Muscle layer of duodenum (tissue), 2 donors: Measurements from ENCODE around the gene PCBP3.

ENCODE experiments used
- H3K27ac ChIP-seq: one replicate; pipeline ENCODE4 v1.7.0; 2013; ENCODE audit warnings: mild to moderate bottlenecking, low read length
- H3K27me3 ChIP-seq: one replicate; pipeline ENCODE4 v1.7.0; 2013; ENCODE audit warnings: low read depth, mild to moderate bottlenecking, control low read depth, low read length
- H3K36me3 ChIP-seq, 2 donors: one replicate each; pipeline ENCODE4 v1.7.0; 2013; ENCODE audit warnings: low read length in 2 of 2, control low read depth in 1 of 2, mild to moderate bottlenecking in 1 of 2; ENCODE audit not compliant: insufficient read depth in 2 of 2, control insufficient read depth in 1 of 2
- H3K4me1 ChIP-seq, 2 donors: one replicate each; pipeline ENCODE4 v1.7.0; 2013; ENCODE audit warnings: low read length in 2 of 2, mild to moderate bottlenecking in 2 of 2, control low read depth in 1 of 2, moderate library complexity in 1 of 2; ENCODE audit not compliant: insufficient read depth in 2 of 2, control insufficient read depth in 1 of 2
- H3K4me3 ChIP-seq, 2 donors: one replicate each; pipeline ENCODE4 v1.7.0; 2013; ENCODE audit warnings: low read length in 2 of 2, low read depth in 1 of 2, mild to moderate bottlenecking in 1 of 2
- H3K9me3 ChIP-seq, 2 donors: one replicate each; pipeline ENCODE4 v1.7.0; 2013; ENCODE audit warnings: low read length in 2 of 2, control low read depth in 1 of 2, mild to moderate bottlenecking in 1 of 2; ENCODE audit not compliant: control insufficient read depth in 1 of 2
- donor health status: healthy.

Gene PCBP3

GRCh38 chr21:45767071-45768006, 123.8 kb downstream of the PCBP3 start:
- H3K27me3 ChIP-seq: no peaks in the 10 kb centered on the region

GRCh38 chr21:45768011-45768739, 124.7 kb downstream of the PCBP3 start:
- Histone ChIP-seq H3K36me3 (no peaks in the 10 kb centered on the region), H3K4me3 (no peak overlapping the region), H3K27me3 (no peaks in the 10 kb centered on the region), H3K9me3 (no peaks in the 10 kb centered on the region), H3K4me1 (peaks cover 0 to 3% of the 10 kb centered on the region in 2 donors), H3K27ac (no peak overlapping the region)

More at GRCh38 chr21:45767071-45768006, 123.8 kb downstream of the PCBP3 start:
- no peaks in the 10 kb centered on the region for H3K36me3 ChIP-seq
- no peak overlapping the region for H3K4me3 ChIP-seq
- no peaks in the 10 kb centered on the region for H3K9me3 ChIP-seq
- H3K27ac ChIP-seq: no peak overlapping the region
- peaks cover 0 to 3% of the 10 kb centered on the region in 2 donors for H3K4me1 ChIP-seq

GRCh38 chr21:45768740-45769048, 125.2 kb downstream of the PCBP3 start:
- Histone ChIP-seq H3K4me1 (peaks cover 0 to 3% of the 10 kb centered on the region in 2 donors), H3K36me3 (no peaks in the 10 kb centered on the region), H3K27me3 (no peaks in the 10 kb centered on the region), H3K27ac (no peak overlapping the region), H3K9me3 (peaks cover 0 to 5% of the 10 kb centered on the region in 2 donors), H3K4me3 (no peak overlapping the region)

GRCh38 chr21:45769294-45769693, 125.8 kb downstream of the PCBP3 start:
- Histone ChIP-seq H3K9me3 (peaks cover 0 to 5% of the 10 kb centered on the region in 2 donors), H3K27ac (no peak overlapping the region)

GRCh38 chr21:45769896-45770295, 126.4 kb downstream of the PCBP3 start:
- no peaks in the 10 kb centered on the region for H3K27me3 ChIP-seq
- H3K36me3 ChIP-seq: no peaks in the 10 kb centered on the region
- peaks cover 0 to 3% of the 10 kb centered on the region in 2 donors for H3K4me1 ChIP-seq
- no peak overlapping the region for H3K27ac ChIP-seq
- H3K9me3 ChIP-seq: peaks cover 0 to 5% of the 10 kb centered on the region in 2 donors
- H3K4me3 ChIP-seq: no peak overlapping the region

More at GRCh38 chr21:45769294-45769693, 125.8 kb downstream of the PCBP3 start:
- H3K4me3 ChIP-seq: no peak overlapping the region
- peaks cover 0 to 3% of the 10 kb centered on the region in 2 donors for H3K4me1 ChIP-seq
- H3K27me3 ChIP-seq: no peaks in the 10 kb centered on the region
- no peaks in the 10 kb centered on the region for H3K36me3 ChIP-seq

GRCh38 chr21:45772180-45772579, 128.7 kb downstream of the PCBP3 start:
- Histone ChIP-seq H3K27me3 (no peaks in the 10 kb centered on the region), H3K9me3 (peaks cover 0 to 11% of the 10 kb centered on the region in 2 donors), H3K36me3 (no peaks in the 10 kb centered on the region), H3K27ac (no peak overlapping the region), H3K4me1 (peaks cover 0 to 3% of the 10 kb centered on the region in 2 donors), H3K4me3 (no peak overlapping the region)

- no peaks in the 10 kb centered on the region for H3K36me3 ChIP-seq
- H3K4me3 ChIP-seq: no peak overlapping the region
- H3K9me3 ChIP-seq: peaks cover 0 to 15% of the 10 kb centered on the region in 2 donors
- H3K4me1 ChIP-seq: no peaks in the 10 kb centered on the region
- no peaks in the 10 kb centered on the region for H3K27me3 ChIP-seq
- no peak overlapping the region for H3K27ac ChIP-seq
These were observed 130.8 kb downstream of the PCBP3 start for GRCh38 chr21:45774291-45774690.

- peaks cover 0 to 15% of the 10 kb centered on the region in 2 donors for H3K9me3 ChIP-seq
- no peaks in the 10 kb centered on the region for H3K4me1 ChIP-seq
- H3K27me3 ChIP-seq: no peaks in the 10 kb centered on the region
- no peak overlapping the region for H3K4me3 ChIP-seq
- no peaks in the 10 kb centered on the region for H3K36me3 ChIP-seq
- no peak overlapping the region for H3K27ac ChIP-seq
These were observed 133.4 kb downstream of the PCBP3 start for GRCh38 chr21:45776971-45777370.

- H3K4me1 ChIP-seq: no peaks in the 10 kb centered on the region
- H3K27me3 ChIP-seq: no peaks in the 10 kb centered on the region
- H3K4me3 ChIP-seq: no peak overlapping the region
- H3K36me3 ChIP-seq: no peaks in the 10 kb centered on the region
- no peak overlapping the region for H3K27ac ChIP-seq
- H3K9me3 ChIP-seq: peaks cover 0 to 10% of the 10 kb centered on the region in 2 donors
These were observed 135.2 kb downstream of the PCBP3 start for GRCh38 chr21:45778686-45779085.

- Histone ChIP-seq H3K4me1 (no peaks in the 10 kb centered on the region), H3K36me3 (no peaks in the 10 kb centered on the region), H3K27me3 (no peaks in the 10 kb centered on the region), H3K9me3 (peaks cover 0 to 10% of the 10 kb centered on the region in 2 donors), H3K4me3 (no peak overlapping the region), H3K27ac (no peak overlapping the region)
These were observed 135.7 kb downstream of the PCBP3 start for GRCh38 chr21:45779226-45779625.

- no peaks in the 10 kb centered on the region for H3K27me3 ChIP-seq
- no peaks in the 10 kb centered on the region for H3K36me3 ChIP-seq
- no peak overlapping the region for H3K27ac ChIP-seq
- no peaks in the 10 kb centered on the region for H3K4me1 ChIP-seq
- H3K9me3 ChIP-seq: peaks cover 0 to 10% of the 10 kb centered on the region in 2 donors
- no peak overlapping the region for H3K4me3 ChIP-seq
These were observed 137.1 kb downstream of the PCBP3 start for GRCh38 chr21:45780647-45781046.
